ENCODE data around the gene TSPOAP1.

DNA sequence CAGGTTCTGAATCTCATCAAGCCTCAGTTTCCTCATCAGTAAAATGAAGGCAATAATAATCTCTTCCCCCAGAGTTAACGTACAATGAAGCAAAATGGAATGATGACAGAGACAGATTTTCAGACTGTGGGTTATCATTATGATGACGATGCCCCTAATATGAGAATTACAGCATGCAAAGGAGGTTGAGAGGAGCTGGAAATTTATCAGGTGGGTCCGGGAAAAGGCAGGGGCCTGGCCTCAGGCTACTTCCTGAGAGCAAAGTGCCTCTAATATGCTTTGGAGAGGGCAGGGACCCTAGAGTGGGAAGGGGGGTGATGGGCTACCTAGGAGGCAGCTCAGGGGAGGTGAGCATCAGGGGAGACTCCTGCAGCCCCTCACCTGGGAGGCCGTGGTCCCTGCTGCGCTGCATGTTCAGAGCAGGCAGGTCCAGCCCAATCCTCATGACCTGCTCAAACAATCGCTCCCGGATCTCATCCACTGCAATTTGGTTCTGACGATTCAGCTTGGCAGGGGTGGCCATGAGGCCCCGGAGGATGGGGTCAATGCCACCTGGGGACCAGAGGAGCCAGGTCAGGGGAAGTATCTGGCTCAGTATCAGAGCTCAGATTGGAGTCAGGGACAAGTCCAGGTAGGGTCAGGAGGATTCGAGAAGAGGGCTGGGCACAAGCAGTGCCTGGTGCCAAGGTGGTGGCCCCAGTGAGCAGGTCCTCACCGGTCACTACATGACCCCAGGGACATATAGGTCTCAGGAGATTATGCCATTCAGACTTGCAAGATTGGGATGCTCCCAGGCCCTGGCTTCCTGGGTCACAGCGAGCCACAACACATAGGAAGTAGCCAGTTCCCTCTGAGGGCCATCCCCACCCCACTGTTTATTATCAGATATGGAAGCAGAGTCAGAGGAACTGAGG is 56.0 kb downstream of the TSPOAP1 start:
- TF ChIP-seq POLR2A (IDR thresholded peaks at IDR 0.05; ENCODE audit: insufficient read depth in 1 of 2, low read depth in 2 of 2, low read length in 2 of 2) (no peak), IRF1 (CRISPR knock-in tag; IDR thresholded peaks at IDR 0.05; ENCODE audit: low read depth) (no peak), ZMAT3 (CRISPR knock-in tag; conservative IDR thresholded peaks at IDR 0.05) (no peak), TGIF2 (CRISPR knock-in tag; IDR thresholded peaks at IDR 0.05) (no peak), GTF2F1 (IDR thresholded peaks at IDR 0.05; ENCODE audit: low read length) (no peak), ZBTB42 (CRISPR knock-in tag; IDR thresholded peaks at IDR 0.05) (no peak), HNRNPH1 (optimal IDR thresholded peaks at IDR 0.05; ENCODE audit: low read depth, low read length) (no peak), ARHGAP35 (CRISPR knock-in tag; IDR thresholded peaks at IDR 0.05; ENCODE audit: borderline replicate concordance) (no peak)
- TF ChIP-seq, protein P1, sequence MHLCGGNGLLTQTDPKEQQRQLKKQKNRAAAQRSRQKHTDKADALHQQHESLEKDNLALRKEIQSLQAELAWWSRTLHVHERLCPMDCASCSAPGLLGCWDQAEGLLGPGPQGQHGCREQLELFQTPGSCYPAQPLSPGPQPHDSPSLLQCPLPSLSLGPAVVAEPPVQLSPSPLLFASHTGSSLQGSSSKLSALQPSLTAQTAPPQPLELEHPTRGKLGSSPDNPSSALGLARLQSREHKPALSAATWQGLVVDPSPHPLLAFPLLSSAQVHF (CRISPR knock-in tag; IDR thresholded peaks at IDR 0.05): no peak

All from HepG2 (cell line).